ENCODE data around the gene SERPINB3.
A peak's percentile ranks its signal among the peaks of the same experiment; 100 is the strongest.
"Not testable (repeated sequence)": the region's sequence is repeated elsewhere in the genome, so short reads cannot be mapped to it uniquely, and the experiment has no call there.

SERPINB3 gene

DNA sequence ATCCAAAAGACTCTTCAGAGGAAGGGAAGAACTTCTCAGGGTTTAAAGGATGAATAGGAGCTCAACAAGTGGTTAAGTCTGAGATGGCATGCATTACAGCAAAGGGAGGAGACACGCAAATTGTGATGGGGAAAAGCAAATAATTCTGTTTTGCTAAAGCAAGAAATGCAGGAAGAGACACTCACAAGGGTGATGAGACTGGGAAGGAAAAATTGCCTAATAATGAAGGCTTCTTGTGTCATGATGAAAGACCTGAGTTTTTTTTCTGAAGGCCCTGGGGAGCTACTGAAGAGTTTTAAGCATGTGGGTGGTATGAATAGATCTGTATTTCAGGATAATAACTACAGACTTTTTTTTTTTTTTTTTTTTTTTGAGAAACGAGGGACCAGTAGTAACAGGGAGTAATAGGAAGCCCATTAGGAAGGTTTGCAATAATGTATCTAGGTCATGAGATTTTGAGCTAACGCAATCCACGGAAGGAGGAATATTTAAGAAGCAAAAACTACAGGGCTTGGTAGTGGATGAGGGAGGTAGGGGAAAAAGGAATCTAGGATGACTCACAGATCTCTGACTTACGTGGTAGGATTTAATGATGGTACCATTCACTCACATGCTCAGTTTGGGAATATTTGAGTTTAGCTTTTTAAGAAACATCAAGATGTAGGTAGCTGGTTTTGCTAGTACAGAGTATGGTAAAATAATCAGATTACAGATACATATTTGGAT lies 16.0 kb upstream of the SERPINB3 start:
- TF ChIP-seq, protein P1, sequence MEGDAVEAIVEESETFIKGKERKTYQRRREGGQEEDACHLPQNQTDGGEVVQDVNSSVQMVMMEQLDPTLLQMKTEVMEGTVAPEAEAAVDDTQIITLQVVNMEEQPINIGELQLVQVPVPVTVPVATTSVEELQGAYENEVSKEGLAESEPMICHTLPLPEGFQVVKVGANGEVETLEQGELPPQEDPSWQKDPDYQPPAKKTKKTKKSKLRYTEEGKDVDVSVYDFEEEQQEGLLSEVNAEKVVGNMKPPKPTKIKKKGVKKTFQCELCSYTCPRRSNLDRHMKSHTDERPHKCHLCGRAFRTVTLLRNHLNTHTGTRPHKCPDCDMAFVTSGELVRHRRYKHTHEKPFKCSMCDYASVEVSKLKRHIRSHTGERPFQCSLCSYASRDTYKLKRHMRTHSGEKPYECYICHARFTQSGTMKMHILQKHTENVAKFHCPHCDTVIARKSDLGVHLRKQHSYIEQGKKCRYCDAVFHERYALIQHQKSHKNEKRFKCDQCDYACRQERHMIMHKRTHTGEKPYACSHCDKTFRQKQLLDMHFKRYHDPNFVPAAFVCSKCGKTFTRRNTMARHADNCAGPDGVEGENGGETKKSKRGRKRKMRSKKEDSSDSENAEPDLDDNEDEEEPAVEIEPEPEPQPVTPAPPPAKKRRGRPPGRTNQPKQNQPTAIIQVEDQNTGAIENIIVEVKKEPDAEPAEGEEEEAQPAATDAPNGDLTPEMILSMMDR (IDR thresholded peaks at IDR 0.05; ENCODE audit: extremely low read depth, missing control alignments): no peak
- no peak for DNase-seq (ENCODE audit: low spot score)

DNA sequence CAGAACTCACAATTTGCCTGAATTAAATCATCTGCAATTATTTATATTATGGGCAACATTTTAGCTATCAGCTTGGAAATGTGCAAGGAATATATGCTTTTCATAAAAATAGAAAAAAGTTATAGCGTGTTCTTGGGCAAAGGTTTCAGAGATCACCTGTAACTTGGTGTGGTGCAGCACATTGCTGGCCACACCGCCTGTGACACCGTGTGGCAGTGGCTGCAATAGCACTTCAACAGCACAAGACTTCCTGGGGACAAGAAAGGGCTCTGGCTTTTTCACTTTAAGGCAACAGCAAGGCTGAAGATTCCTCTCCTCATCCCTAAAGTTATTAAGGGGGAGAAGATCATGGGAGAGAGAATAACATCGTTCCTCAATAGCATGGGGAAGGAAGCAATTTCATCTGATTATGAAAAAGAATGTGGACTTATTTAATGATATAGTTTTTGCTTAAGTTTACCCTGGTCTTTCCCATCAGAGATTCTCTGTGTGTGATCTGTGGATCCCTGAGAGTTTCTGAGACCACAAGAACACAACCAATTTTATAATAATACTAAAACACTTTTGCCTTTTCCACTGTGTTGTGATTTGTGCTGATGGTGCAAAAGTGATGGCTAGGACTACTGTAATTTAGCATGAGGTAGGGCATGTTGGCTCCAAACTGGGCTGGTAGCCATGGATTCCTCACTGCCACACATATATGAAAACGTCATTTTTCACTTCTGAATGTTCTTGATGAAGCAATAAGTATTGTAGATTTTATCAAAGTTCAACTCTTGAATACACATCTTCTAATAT lies 15.0 kb upstream of the SERPINB3 start:
- TF ChIP-seq, protein P1 (IDR thresholded peaks at IDR 0.05; ENCODE audit: extremely low read depth, missing control alignments): peak; percentile 39
- DNase-seq (ENCODE audit: low spot score): peak; percentile 28

DNA sequence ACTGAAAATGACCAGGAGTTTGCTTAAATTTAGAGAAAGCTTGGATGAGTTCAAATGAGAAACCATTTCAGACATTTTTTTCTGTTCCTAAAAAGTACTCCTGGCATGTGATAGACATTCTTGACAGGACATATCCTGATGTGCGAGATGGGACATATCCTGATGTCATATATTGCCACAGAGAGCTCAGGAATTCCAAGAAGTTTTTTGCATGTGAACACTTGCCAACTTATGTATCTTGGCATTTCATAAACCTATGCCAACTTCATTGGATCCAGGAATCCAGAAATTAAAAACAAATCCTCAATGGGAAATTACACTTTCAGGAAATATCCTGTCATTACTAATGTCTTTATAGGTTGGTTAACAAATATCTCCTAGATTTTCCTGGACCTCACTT lies 2.9 kb upstream of the SERPINB3 start:
- TF ChIP-seq, protein P1 (IDR thresholded peaks at IDR 0.05; ENCODE audit: extremely low read depth, missing control alignments): no peak

DNA sequence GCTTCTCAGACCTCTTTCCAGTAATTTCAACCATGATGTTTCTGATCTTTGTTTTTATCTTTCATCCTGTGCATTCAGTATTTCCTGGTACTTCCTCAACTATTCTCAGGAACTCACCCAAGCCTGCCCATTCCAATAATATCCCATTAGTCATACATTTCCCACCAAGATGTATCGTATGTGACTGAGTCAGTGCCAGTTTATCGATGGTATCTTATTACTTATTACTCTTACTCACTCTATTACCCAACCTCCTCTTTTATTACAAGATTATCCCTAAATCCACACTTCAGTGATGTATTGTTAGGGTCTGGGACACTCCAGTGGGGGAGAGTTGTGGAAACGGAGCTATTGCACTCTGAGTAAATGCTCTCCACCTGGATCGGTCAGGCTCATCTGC lies 2.8 kb downstream of the SERPINB3 start:
- DNase-seq (ENCODE audit: low spot score): not testable (repeated sequence)

More for the DNA sequence above, 2.9 kb upstream of the SERPINB3 start:
- no peak for DNase-seq (ENCODE audit: low spot score)

DNA sequence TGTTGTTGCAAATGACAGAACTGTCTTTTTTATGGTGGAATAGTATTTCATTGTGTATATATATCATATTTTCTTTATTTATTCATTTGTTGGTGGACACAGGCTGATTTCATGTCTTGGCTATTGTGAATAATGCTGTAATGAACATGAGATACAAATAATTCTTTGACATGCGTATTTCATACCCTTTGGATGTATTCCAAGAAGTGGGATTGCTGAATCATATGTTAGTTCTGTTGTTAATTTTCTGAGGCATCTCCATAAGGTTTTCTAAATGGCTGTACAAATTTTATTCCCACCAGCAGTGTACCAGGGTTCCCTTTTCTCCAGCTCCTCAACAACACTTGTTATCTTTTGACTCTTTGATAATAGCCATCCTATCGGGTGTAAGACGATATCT lies 11.4 kb downstream of the SERPINB3 start:
- DNase-seq (ENCODE audit: low spot score): not testable (repeated sequence)

DNA sequence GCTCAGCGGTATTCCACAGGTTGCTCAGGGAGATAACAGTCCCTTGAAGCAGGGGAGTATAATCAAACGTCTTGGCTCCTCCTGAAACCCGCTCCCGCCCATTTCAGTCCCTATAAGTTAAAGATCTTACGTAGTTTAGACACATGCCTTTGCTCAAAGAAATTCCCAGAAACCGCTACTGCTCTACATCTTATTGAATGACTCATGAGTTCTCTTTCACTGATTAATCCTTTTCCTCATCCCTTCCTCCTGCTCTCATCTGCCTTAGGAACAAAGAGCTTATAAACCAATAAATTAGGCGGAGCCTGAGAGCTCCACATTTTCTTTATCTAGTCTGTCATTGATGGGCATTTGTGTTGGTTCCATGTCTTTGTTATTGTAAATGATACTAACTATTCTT lies 13.5 kb downstream of the SERPINB3 start:
- TF ChIP-seq, protein P1 (IDR thresholded peaks at IDR 0.05; ENCODE audit: extremely low read depth, missing control alignments): no peak
- no peak for DNase-seq (ENCODE audit: low spot score)

DNA sequence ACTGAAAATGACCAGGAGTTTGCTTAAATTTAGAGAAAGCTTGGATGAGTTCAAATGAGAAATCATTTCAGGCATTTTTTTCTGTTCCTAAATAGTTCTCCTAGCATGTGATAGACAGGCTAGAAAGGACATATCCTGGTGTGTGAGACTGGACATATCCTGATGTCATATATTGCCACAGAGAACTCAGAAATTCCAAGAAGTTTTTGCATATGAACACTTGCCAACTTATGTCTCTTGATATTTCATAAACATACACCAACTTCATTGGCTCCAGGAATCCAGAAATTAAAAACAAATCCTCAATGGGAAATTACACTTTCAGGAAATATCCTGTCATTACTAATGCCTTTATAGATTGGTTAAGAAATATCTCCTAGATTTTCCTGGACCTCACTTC lies 14.8 kb downstream of the SERPINB3 start:
- DNase-seq (ENCODE audit: low spot score): no peak
- TF ChIP-seq, protein P1 (IDR thresholded peaks at IDR 0.05; ENCODE audit: extremely low read depth, missing control alignments): no peak

DNA sequence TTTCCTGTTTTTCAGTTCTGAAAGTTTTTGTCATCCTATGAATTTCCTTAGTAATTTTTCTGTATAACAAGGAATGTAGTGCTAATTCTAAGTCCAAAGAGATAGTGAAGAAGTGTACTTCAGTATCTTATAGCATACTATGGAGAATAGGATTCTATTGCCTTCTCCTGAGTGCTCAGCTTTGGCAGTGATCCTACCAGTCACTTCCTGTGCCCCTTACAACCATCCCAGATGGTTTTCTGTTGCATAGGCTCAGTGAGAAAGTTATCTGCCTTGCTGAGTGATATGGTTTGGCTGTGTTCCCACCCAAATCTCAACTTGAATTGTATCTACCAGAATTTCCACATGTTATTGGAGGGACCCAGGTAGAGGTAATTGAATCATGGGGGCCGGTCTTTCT lies 17.0 kb downstream of the SERPINB3 start:
- not testable (repeated sequence) for DNase-seq (ENCODE audit: low spot score)

DNA sequence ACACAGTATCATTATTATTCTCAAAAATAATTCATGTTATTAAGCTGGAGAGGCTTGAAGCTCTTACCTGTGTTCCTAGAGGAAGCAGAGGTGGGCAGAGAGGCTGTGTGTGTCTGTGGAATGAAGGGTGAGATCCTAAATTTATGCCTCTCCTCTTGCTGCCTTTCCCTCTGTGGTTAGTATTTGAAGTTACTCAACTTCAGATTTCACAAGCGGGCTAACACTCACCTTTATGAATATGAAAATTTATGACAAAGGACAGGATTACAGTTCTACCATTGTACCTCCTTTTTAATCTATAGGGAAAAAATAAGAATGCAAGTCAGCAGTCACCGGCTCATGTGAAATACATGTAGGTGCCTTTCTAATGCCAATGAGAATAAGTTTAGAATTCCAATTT lies 17.6 kb downstream of the SERPINB3 start, which contains the start of gene SERPINB4:
Gene SERPINB4, minus strand, starts transcription at position 115 of the 400 bp plus-strand sequence. CDS start 679 bp downstream, outside the sequence.
- not testable (repeated sequence) for DNase-seq (ENCODE audit: low spot score)

DNA sequence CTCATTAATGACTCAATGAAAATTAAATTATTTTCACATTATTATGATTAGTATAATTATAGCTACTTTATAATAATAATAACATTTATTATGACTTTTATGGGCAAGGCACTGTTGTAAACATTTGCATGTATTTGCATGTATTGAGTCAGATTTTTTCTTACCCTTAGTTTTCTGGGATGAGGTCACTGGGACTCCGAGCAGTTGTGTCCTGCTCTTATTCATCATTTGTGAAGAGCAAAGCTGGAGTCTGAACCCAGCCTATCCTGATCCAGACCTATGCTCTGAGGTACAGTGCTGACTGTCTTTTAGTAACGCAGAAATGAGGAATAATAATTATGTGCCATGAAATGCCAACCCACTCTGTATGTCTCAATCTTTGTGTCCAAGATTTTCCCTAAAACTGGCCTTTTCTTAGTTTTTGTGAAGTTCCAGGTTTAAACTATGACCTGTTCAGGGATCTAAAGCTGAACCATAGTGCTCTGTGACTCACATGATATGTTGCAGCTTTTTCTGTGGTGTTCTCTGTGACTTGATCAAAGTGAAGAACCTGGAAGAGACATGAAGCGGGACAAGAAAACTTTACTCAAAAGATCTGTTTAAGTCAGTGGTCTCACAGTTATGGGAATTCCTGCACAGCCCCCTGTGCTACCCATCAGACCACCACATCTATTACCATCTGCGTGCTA lies 18.9 kb downstream of the SERPINB3 start:
- not testable (repeated sequence) for DNase-seq (ENCODE audit: low spot score)

DNA sequence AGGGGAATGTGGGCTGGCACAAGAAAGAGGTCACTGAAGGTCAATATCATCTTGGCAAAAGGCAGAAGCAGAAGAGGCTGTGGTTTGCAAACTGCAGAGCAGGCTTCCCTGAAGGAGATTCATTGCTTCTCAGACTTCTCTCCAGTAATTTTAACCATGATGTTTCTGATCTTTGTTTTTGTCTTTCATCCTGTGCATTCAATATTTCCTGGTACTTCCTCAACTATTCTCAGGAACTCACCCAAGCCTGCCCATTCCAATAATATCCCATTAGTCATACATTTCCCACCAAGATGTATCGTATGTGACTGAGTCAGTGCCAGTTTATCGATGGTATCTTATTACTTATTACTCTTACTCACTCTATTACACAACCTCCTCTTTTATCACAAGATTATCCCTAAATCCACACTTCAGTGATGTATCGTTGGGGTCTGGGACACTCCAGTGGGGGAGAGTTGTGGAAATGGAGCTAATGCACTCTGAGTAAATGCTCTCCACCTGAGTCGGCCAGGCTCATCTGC lies 20.5 kb downstream of the SERPINB3 start:
- DNase-seq (ENCODE audit: low spot score): not testable (repeated sequence)

Data from GM20000 (cell line).